Measurements from ENCODE around the gene MAGI2. TPM values are rescaled to one million over a fixed set of nuclear protein-coding genes. Genes with fewer than 3 reads are reported as not detected.

The MAGI2 gene
- total RNA-seq, 1 donor from 2014 or later = 5.8 TPM

DNA sequence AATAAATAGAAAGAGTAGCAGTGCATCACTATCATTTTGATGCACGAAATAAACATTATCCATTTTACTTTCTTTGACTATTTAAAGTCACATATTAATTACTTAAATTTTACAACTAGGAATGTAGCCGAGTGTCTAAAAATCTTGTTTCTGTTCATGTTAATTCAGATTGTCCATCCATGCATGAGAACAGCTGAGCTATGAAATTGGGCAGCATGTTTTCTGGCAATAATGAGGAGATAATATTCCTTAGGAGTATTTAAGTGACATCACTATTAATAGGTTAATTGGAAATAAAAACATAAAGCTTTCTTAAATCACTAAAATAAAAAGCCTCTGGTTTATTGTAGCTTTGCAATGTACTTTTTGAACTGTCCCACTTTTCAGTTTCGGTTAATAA, 1361.1 kb downstream of the MAGI2 start:
- TF ChIP-seq, protein P1, sequence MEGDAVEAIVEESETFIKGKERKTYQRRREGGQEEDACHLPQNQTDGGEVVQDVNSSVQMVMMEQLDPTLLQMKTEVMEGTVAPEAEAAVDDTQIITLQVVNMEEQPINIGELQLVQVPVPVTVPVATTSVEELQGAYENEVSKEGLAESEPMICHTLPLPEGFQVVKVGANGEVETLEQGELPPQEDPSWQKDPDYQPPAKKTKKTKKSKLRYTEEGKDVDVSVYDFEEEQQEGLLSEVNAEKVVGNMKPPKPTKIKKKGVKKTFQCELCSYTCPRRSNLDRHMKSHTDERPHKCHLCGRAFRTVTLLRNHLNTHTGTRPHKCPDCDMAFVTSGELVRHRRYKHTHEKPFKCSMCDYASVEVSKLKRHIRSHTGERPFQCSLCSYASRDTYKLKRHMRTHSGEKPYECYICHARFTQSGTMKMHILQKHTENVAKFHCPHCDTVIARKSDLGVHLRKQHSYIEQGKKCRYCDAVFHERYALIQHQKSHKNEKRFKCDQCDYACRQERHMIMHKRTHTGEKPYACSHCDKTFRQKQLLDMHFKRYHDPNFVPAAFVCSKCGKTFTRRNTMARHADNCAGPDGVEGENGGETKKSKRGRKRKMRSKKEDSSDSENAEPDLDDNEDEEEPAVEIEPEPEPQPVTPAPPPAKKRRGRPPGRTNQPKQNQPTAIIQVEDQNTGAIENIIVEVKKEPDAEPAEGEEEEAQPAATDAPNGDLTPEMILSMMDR (IDR thresholded peaks at IDR 0.05) = no peak
- Mint-ChIP-seq H3K27ac (ENCODE audit: unreplicated experiment) (no peak overlapping the region), H3K36me3 (ENCODE audit: low read depth) (peaks cover 4% of the 10 kb centered on the region), H3K27me3 (ENCODE audit: low read depth) (no peaks in the 10 kb centered on the region), H3K9me3 (ENCODE audit: low read depth) (peaks cover 17% of the 10 kb centered on the region), H3K4me1 (ENCODE audit: low read depth) (peaks cover 9% of the 10 kb centered on the region), H3K4me3 (ENCODE audit: unreplicated experiment) (no peak overlapping the region)
- no peak for DNase-seq (ENCODE audit: low spot score)

DNA sequence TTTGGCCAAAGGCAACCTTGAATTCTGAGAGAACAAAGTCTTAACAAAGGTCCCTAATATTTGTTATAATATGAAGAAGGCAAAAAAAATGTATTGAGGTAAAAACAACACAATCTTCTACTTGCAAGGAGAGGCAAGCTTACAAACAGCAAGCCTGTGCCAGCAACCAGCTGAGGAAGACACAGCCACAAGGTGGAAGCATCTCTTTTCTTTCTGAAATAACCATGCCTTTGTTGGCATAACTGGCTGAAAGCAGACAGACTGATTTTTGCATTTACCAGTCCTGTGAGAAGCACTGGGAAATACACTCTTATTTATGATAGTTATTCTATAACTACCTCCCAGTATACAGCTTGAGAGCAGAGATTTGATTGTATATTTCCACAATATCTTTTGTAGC, 1362.9 kb downstream of the MAGI2 start:
- no peaks in the 10 kb centered on the region for H3K27me3 Mint-ChIP-seq (ENCODE audit: low read depth)
- H3K36me3 Mint-ChIP-seq (ENCODE audit: low read depth) = no peaks in the 10 kb centered on the region
- no peak for DNase-seq (ENCODE audit: low spot score)
- peaks cover 7% of the 10 kb centered on the region for H3K9me3 Mint-ChIP-seq (ENCODE audit: low read depth)
- no peak overlapping the region for H3K4me3 Mint-ChIP-seq (ENCODE audit: unreplicated experiment)
- peaks cover 4% of the 10 kb centered on the region for H3K4me1 Mint-ChIP-seq (ENCODE audit: low read depth)
- TF ChIP-seq, protein P1 (IDR thresholded peaks at IDR 0.05) = peak; percentile 55
- H3K27ac Mint-ChIP-seq (ENCODE audit: unreplicated experiment) = no peak overlapping the region

DNA sequence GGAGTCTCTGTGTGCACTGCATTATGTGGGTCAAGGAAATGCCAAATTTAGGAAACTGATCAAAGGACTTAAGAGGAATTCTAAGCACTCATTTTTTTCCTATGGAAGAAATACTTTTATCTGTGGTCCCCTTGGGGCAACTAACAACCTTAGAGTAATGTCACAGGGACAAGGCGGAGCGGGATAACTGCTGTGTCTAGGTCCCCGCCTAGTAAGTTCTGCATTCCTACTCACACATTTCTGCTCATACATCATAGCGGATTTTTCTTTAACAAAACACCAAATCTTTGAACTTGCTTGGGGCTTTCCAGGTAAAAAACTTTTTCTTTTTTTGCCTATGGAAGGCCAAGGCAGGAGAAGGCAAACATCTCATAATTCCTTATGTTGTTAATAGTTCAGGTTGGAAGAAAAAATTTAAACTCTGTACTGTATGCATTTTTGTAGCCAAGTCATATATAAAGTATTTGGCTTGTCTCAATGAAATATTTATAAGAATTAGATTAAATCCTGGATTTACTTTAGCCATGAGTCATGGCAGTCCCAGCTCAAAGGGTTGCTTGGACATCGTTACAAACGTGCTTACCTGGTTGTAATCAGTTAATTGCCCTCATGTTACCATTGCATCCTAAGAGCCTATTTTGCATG, 1369.9 kb downstream of the MAGI2 start:
- Mint-ChIP-seq H3K36me3 (ENCODE audit: low read depth) (no peaks in the 10 kb centered on the region), H3K27ac (ENCODE audit: unreplicated experiment) (peak overlapping the region; percentile 56), H3K4me3 (ENCODE audit: unreplicated experiment) (no peak overlapping the region), H3K4me1 (ENCODE audit: low read depth) (peaks cover 19% of the 10 kb centered on the region), H3K9me3 (ENCODE audit: low read depth) (no peaks in the 10 kb centered on the region), H3K27me3 (ENCODE audit: low read depth) (no peaks in the 10 kb centered on the region)
- no peak for DNase-seq (ENCODE audit: low spot score)
- TF ChIP-seq, protein P1 (IDR thresholded peaks at IDR 0.05) = no peak

DNA sequence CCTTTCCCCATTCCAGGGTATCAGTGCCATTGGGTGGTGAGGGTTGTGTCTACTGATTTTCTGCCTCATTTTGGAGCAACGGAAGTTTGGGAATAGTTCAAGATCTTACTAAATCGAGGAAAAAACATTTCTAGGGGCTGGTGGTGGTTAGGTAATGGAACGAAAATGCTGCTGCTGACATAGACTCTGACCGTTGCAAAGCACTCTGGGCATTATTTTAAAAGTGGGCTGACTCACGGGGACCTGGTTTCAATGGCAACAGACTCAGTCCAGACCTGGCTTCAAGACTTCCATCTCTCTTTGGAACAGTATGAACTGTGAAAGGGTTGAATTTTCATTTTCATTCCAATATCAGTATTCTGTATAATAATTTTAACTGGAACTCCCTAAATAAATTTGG, 1370.9 kb downstream of the MAGI2 start:
- Mint-ChIP-seq H3K4me3 (ENCODE audit: unreplicated experiment) (no peak overlapping the region), H3K27ac (ENCODE audit: unreplicated experiment) (no peak overlapping the region), H3K36me3 (ENCODE audit: low read depth) (no peaks in the 10 kb centered on the region), H3K9me3 (ENCODE audit: low read depth) (no peaks in the 10 kb centered on the region), H3K4me1 (ENCODE audit: low read depth) (peaks cover 21% of the 10 kb centered on the region), H3K27me3 (ENCODE audit: low read depth) (no peaks in the 10 kb centered on the region)
- DNase-seq (ENCODE audit: low spot score) = no peak
- TF ChIP-seq, protein P1 (IDR thresholded peaks at IDR 0.05) = no peak

DNA sequence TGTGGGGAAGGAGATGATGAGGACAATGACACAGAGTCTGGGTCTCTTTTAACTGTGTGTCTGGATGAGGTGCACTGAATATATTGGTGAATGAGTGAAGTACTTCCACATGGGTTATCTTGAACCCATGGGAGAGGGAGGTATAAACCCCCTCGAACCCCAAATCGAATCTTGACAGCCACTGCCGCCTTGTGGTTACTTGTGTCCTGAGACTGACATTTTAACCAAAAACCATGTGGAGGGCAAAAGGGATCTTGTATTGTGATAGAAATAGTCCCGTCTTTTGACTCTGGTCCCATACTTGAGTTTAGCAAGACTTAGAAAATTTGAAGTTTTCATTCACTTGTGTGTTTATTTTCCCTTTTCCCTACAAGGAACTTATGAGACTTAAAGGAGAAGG, 1371.6 kb downstream of the MAGI2 start:
- Mint-ChIP-seq H3K4me3 (ENCODE audit: unreplicated experiment) (no peak overlapping the region), H3K27me3 (ENCODE audit: low read depth) (no peaks in the 10 kb centered on the region), H3K4me1 (ENCODE audit: low read depth) (peaks cover 24% of the 10 kb centered on the region), H3K36me3 (ENCODE audit: low read depth) (no peaks in the 10 kb centered on the region), H3K9me3 (ENCODE audit: low read depth) (no peaks in the 10 kb centered on the region), H3K27ac (ENCODE audit: unreplicated experiment) (no peak overlapping the region)
- no peak for DNase-seq (ENCODE audit: low spot score)
- TF ChIP-seq, protein P1 (IDR thresholded peaks at IDR 0.05) = no peak

Measured in chondrocyte (in vitro differentiated cells).